ENCODE results near the gene MAMSTR.

The MAMSTR gene

GRCh38 chr19:48714759-48715675 is 4.5 kb downstream of the MAMSTR start:
- no peak for TF ChIP-seq CTCF (IDR thresholded peaks at IDR 0.05)
- no peak for TF ChIP-seq ZFX (IDR thresholded peaks at IDR 0.05; ENCODE audit: borderline replicate concordance)
- H3K27ac ChIP-seq: peak overlapping the region; percentile 82

GRCh38 chr19:48713864-48714755 is 5.4 kb downstream of the MAMSTR start:
- 0 out of 2 replicates have a peak, but pooled peaks have one; percentile 15 for TF ChIP-seq CTCF (IDR thresholded peaks at IDR 0.05)
- TF ChIP-seq ZFX (IDR thresholded peaks at IDR 0.05; ENCODE audit: borderline replicate concordance): no peak
- H3K27ac ChIP-seq: peak overlapping the region; percentile 82

GRCh38 chr19:48713041-48713863 is 6.3 kb downstream of the MAMSTR start:
- no peak for TF ChIP-seq ZFX (IDR thresholded peaks at IDR 0.05; ENCODE audit: borderline replicate concordance)
- no peak for TF ChIP-seq CTCF (IDR thresholded peaks at IDR 0.05)
- peak overlapping the region; percentile 82 for H3K27ac ChIP-seq

- TF ChIP-seq ZFX (IDR thresholded peaks at IDR 0.05; ENCODE audit: borderline replicate concordance) (no peak), CTCF (IDR thresholded peaks at IDR 0.05) (no peak)
- no peak overlapping the region for H3K27ac ChIP-seq
These were observed 8.3 kb downstream of the MAMSTR start for GRCh38 chr19:48711106-48711662.

- no peak for TF ChIP-seq ZFX (IDR thresholded peaks at IDR 0.05; ENCODE audit: borderline replicate concordance)
- TF ChIP-seq CTCF (IDR thresholded peaks at IDR 0.05): no peak
- no peak overlapping the region for H3K27ac ChIP-seq
These were observed 11.1 kb downstream of the MAMSTR start for GRCh38 chr19:48708471-48708870.

- TF ChIP-seq ZFX (IDR thresholded peaks at IDR 0.05; ENCODE audit: borderline replicate concordance) (no peak), CTCF (IDR thresholded peaks at IDR 0.05) (no peak)
- no peak overlapping the region for H3K27ac ChIP-seq
These were observed 14.1 kb downstream of the MAMSTR start for GRCh38 chr19:48705431-48705830.
